Lower leg skin (tissue), 4 donors: Measurements from ENCODE around the gene POLQ. TPM values are rescaled to one million over a fixed set of nuclear protein-coding genes. Genes with fewer than 3 reads are reported as not detected.

Source experiments
- DNase-seq, 2 donors: peaks; one replicate each; pipeline ENCODE4 v3.0.0-alpha.2; 2019; ENCODE audit warnings: low spot score in 2 of 2
- H3K4me3 ChIP-seq: fragments of 200-600 bp; sonication (generic); 2 replicates; pipeline ENCODE4 v1.5.1; 2017; ENCODE audit warnings: mild to moderate bottlenecking, low read depth; ENCODE audit not compliant: poor library complexity, severe bottlenecking
- POLR2A ChIP-seq, 2 donors: fragments of 450-650 bp; IDR thresholded peaks; one replicate each; pipeline ENCODE4 v1.6.1; 2016 to 2017; ENCODE audit warnings: antibody characterized with exemption in 2 of 2, mild to moderate bottlenecking in 1 of 2, moderate library complexity in 1 of 2
- WGBS, 2 donors: methylation state at CpG; one replicate each; pipeline ENCODE4 v1.1.5; 2018; 5-methylcytosine and 5-hydroxymethylcytosine counted together
- intact Hi-C: fragments of 100-400 bp; cut with DNase I; formaldehyde crosslinking; loops from one replicate; pipeline ENCODE4 v1.15.0; 2023; ENCODE audit warnings: low total_unique reads
- total RNA-seq, 4 donors: library from RNA; depleted of rRNA; stranded (reverse); fragments of >200 nt; gene quantifications; one replicate each; pipeline ENCODE4 v1.1.0, GENCODE V29; 2016
- TF ChIP-seq, protein P1 (sequence below), 3 donors: fragments of 450-650 bp; IDR thresholded peaks; one replicate each; pipeline ENCODE4 v1.5.1; 2016; ENCODE audit warnings: antibody characterized with exemption in 3 of 3, mild to moderate bottlenecking in 3 of 3, moderate library complexity in 2 of 3

POLQ gene
- total RNA-seq, 4 donors from 2014 or later, result 0.42 to 0.91 (median 0.54) TPM

DNA sequence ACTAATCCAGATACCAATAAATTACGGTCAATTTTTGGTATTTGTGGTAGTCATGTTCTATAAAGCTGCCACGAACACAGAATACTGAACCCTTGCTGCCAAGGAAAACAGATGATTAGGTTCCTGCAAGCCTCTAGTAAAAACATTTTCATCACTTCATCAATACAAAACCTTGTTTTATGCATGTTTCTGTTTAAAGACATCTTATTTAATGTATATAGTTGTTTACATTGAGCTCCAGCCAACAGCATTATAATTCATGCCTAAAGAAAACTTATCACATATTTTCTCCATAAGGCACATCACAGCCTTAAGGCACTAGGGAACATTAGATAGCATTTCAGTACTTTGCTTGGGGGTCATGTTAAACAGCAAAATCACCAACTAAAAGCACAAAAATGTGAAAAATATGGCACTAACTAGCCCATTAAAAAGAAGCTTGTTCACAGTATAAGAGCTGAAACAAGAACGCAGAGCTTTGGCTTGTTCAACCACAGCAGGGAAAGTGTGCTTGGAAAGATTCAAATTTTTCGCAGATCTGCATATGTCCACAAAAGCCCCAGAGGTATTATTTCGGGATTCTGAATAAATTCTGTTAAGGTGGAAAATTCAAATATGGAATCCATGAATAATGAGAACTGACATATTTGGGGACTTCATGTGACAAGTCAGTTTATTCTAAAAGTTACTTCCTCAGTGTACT is 27.7 kb downstream of the POLQ start:
- DNase-seq, result no peak
- no peak overlapping the region for H3K4me3 ChIP-seq
- WGBS, 2 donors, result 91% methylated on average over 5 of the region's 5 CpGs
- intact Hi-C loops, result no loop called here
- TF ChIP-seq POLR2A (IDR thresholded peaks at IDR 0.05), result no peak
- TF ChIP-seq, protein P1, sequence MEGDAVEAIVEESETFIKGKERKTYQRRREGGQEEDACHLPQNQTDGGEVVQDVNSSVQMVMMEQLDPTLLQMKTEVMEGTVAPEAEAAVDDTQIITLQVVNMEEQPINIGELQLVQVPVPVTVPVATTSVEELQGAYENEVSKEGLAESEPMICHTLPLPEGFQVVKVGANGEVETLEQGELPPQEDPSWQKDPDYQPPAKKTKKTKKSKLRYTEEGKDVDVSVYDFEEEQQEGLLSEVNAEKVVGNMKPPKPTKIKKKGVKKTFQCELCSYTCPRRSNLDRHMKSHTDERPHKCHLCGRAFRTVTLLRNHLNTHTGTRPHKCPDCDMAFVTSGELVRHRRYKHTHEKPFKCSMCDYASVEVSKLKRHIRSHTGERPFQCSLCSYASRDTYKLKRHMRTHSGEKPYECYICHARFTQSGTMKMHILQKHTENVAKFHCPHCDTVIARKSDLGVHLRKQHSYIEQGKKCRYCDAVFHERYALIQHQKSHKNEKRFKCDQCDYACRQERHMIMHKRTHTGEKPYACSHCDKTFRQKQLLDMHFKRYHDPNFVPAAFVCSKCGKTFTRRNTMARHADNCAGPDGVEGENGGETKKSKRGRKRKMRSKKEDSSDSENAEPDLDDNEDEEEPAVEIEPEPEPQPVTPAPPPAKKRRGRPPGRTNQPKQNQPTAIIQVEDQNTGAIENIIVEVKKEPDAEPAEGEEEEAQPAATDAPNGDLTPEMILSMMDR (IDR thresholded peaks at IDR 0.05), result no peak

DNA sequence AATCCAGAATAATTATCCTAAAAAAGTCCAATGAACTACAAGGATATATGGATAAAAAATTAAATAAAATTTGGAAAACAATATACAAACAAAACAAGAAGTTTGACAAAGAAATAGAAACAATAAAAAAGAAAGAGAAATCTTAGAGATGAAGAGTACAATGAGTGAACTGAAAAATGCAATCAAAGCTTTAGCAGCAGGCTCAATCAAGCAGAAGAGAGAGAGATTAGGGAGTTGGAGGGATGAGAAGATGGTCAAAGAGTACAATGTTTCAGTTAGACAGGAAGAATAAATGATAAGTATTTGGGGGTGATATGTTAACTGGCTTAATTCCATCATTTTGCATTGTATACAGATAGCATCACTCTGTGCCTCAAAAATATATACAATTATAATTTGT is 29.9 kb downstream of the POLQ start:
- no peak overlapping the region for H3K4me3 ChIP-seq
- no peak for DNase-seq
- TF ChIP-seq, protein P1 (IDR thresholded peaks at IDR 0.05), result no peak
- TF ChIP-seq POLR2A (IDR thresholded peaks at IDR 0.05), result no peak
- intact Hi-C loops, result no loop called here

- 43 to 44% methylated on average over 2 of the region's 2 CpGs for WGBS, 2 donors
- no peak for DNase-seq
- intact Hi-C loops, result no loop called here
- H3K4me3 ChIP-seq, result no peak overlapping the region
- no peak for TF ChIP-seq POLR2A (IDR thresholded peaks at IDR 0.05)
- TF ChIP-seq, protein P1 (IDR thresholded peaks at IDR 0.05), result no peak
Observed at GRCh38 chr3:121515313-121515712, 30.5 kb downstream of the POLQ start.

DNA sequence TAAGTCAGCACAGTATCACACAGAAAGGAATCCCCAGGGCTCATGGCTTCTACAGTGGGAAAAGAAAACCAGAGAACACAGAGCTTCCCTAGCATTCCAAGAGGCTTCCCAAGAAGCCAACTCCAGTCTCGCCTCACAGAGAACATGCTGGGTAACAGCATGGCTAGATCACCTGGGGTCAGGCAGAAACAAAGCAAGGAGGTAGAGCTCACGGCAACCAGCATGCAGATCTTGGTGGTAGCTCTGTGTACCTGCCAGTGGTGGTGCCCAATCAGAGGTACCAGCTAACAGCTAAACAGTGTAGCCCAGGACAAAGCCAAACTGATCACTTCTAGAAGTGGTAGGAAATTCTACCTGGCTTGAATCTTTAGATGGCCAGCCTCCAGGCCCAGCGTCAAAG is 31.3 kb downstream of the POLQ start:
- H3K4me3 ChIP-seq, result no peak overlapping the region
- intact Hi-C loops, result no loop called here
- TF ChIP-seq, protein P1 (IDR thresholded peaks at IDR 0.05), result no peak
- no peak for TF ChIP-seq POLR2A (IDR thresholded peaks at IDR 0.05)
- 97 to 100% methylated on average over 3 of the region's 3 CpGs for WGBS, 2 donors
- no peak for DNase-seq

DNA sequence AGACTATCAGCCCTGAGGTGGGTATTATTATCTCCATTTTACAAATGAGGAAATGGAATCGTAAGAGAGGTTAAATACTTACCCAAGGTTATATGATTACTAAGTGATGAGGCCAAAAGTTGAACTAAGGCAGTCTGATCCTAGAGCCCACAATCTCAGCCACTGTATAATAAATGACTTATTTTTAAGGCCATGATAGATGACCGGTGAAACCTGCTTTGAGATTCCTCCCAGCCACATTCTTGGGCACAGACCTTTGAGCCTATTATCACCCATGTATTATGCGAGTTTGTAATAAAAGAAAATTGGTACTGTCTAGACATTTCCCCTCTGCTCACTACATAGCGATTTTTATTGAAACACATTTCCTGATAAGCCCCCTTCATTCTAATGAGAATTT is 37.4 kb downstream of the POLQ start:
- DNase-seq, result no peak
- intact Hi-C loops, result no loop called here
- WGBS, 2 donors, result 92 to 98% methylated on average over 4 of the region's 4 CpGs
- TF ChIP-seq, protein P1 (IDR thresholded peaks at IDR 0.05), result no peak
- no peak for TF ChIP-seq POLR2A (IDR thresholded peaks at IDR 0.05)
- H3K4me3 ChIP-seq, result no peak overlapping the region

DNA sequence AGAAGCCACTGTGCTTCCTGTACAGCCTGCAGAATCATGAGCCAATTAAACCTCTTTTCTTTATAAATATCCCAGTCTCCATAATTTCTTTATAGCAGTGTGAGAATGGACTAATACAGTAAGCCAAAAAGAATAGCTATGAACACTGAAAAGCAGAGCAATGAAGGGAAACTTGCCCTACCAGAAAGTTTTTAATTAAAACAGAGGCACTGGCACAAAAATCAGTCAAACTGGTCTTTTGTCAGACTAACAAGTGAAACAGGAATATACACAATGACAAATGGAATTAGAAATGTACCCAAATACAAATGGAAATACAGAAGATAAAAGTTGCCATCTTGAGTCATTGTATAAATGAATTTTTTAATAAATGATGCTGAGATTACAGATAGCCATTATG is 40.5 kb downstream of the POLQ start:
- no peak for DNase-seq
- TF ChIP-seq POLR2A (IDR thresholded peaks at IDR 0.05), result no peak
- TF ChIP-seq, protein P1 (IDR thresholded peaks at IDR 0.05), result no peak
- H3K4me3 ChIP-seq, result no peak overlapping the region
- intact Hi-C loops, result no loop called here
